ENCODE data around the gene PRSS53. TPM values are rescaled to one million over a fixed set of nuclear protein-coding genes. Genes with fewer than 3 reads are reported as not detected.

The PRSS53 gene
- total RNA-seq, 2 experiments from 2014 or later = 5.5 to 8.6 TPM

DNA sequence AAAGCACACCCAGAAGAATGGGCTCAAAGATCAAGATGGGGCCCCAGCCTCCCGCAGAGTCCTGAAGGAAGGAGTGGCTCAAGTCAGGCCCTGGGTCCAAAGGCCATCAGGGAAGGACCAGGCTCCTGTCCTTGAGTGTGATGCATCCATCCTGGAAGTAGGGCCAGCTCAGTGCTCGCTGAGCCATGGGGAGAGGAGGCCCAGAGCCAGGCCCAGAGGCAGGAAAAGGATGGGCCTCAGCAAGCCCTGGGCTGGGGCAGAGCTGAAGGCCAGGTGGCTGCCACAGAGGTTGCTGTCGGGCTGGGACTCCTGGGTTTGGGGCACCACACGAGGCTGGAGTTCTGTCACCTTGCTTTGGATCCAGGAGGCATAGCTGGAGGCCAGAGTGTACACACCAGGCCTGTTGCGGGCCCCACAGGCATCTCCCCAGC is 43.1 kb upstream of the PRSS53 start:
- Mint-ChIP-seq H3K27me3 (no peaks in the 10 kb centered on the region), H3K27ac (no peak overlapping the region), H3K9me3 (no peaks in the 10 kb centered on the region), H3K4me1 (ENCODE audit: low read depth) (peaks cover 2% of the 10 kb centered on the region), H3K4me3 (no peak overlapping the region), H3K36me3 (ENCODE audit: low read depth) (peaks cover 7% of the 10 kb centered on the region)
- intact Hi-C loops (cut with micrococcal nuclease) = no loop called here
- no peak for DNase-seq
- no peak for ATAC-seq
- no peak for TF ChIP-seq CTCF (IDR thresholded peaks at IDR 0.05)
- ChIA-PET POLR2A (interaction anchor here (0.7 to 0.9 kb wide), 2 partner anchors 11 to 14 kb away, joined by 3 to 4 read pairs; partner anchors contain the start of gene KAT8), CTCF (interaction anchor here (1.1 to 3.0 kb wide), 2 partner anchors 10 to 11 kb away, joined by 3 to 12 read pairs; no protein-coding TSS in a partner anchor)

GRCh38 chr16:31131416-31131815 is 42.7 kb upstream of the PRSS53 start:
- Mint-ChIP-seq H3K4me3 (no peak overlapping the region), H3K36me3 (ENCODE audit: low read depth) (peaks cover 7% of the 10 kb centered on the region), H3K27ac (no peak overlapping the region), H3K9me3 (no peaks in the 10 kb centered on the region), H3K27me3 (no peaks in the 10 kb centered on the region), H3K4me1 (ENCODE audit: low read depth) (peaks cover 2% of the 10 kb centered on the region)
- ChIA-PET POLR2A (interaction anchor here (0.9 kb wide), 1 partner anchor 14 kb away, joined by 4 read pairs; the partner anchor contains the start of gene KAT8), CTCF (interaction anchor here (1.1 to 3.0 kb wide), 2 partner anchors 11 kb away, joined by 3 to 12 read pairs; no protein-coding TSS in a partner anchor)
- ATAC-seq (no peak), DNase-seq (no peak)
- no peak for TF ChIP-seq CTCF (IDR thresholded peaks at IDR 0.05)
- intact Hi-C loops (cut with micrococcal nuclease) = no loop called here

DNA sequence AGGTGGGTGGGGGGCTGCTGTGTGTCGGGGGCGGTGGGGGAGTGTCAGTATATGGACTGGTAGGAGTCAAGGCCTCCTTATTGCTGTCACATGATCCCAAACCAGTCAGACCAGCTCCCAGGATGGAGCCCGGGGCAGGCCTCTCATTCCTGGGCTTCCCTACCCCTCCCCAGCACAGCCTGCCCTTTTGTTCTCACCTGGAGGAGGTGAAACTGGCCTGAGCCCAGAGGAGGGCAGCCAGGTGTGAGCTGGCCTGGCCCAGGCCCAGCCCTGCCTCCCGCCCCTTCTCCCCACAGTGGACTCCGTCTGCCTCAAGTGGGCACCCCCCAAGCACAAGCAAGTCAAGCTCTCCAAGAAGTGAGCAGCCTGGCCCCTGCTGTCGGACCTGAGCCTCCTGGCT is 42.2 kb upstream of the PRSS53 start:
- TF ChIP-seq CTCF (IDR thresholded peaks at IDR 0.05) = no peak
- Mint-ChIP-seq H3K36me3 (ENCODE audit: low read depth) (peaks cover 13% of the 10 kb centered on the region), H3K9me3 (no peaks in the 10 kb centered on the region), H3K27me3 (no peaks in the 10 kb centered on the region), H3K27ac (no peak overlapping the region), H3K4me3 (no peak overlapping the region), H3K4me1 (ENCODE audit: low read depth) (peaks cover 2% of the 10 kb centered on the region)
- intact Hi-C loops (cut with micrococcal nuclease) = no loop called here
- CTCF ChIA-PET = interaction anchor here (1.1 to 3.0 kb wide), 2 partner anchors 10 to 11 kb away, joined by 3 to 12 read pairs; no protein-coding TSS in a partner anchor
- ATAC-seq = no peak
- no peak for DNase-seq
- POLR2A ChIA-PET = interaction anchor here (0.9 kb wide), 1 partner anchor 13 kb away, joined by 4 read pairs; the partner anchor contains the start of gene KAT8

DNA sequence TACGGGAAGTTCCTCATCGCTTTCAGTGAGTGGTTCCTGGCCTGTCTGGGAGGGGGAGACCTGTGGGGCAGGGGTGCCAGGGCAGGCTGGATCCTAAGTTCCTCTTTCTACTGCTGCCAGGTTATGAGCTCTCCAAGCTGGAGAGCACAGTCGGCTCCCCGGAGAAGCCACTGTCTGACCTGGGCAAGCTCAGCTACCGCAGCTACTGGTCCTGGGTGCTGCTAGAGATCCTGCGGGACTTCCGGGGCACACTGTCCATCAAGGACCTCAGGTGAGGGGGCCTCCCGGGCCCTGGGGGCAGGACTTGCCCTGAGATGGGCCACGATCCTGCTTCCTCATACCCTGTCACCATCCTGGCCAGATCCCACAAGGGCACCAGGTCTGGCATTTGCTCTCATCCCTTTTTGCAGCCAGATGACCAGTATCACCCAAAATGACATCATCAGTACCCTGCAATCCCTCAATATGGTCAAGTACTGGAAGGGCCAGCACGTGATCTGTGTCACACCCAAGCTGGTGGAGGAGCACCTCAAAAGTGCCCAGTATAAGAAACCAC is 41.7 kb upstream of the PRSS53 start:
- no peak for TF ChIP-seq CTCF (IDR thresholded peaks at IDR 0.05)
- ATAC-seq = no peak
- intact Hi-C loops (cut with micrococcal nuclease) = no loop called here
- H3K27me3 Mint-ChIP-seq = no peaks in the 10 kb centered on the region
- H3K9me3 Mint-ChIP-seq = no peaks in the 10 kb centered on the region
- CTCF ChIA-PET = interaction anchor here (3.0 kb wide), 1 partner anchor 12 kb away, joined by 12 read pairs; no protein-coding TSS in a partner anchor
- no peak overlapping the region for H3K27ac Mint-ChIP-seq
- H3K4me3 Mint-ChIP-seq = no peak overlapping the region
- no peak for DNase-seq
- POLR2A ChIA-PET = no interaction called here
- peaks cover 15% of the 10 kb centered on the region for H3K36me3 Mint-ChIP-seq (ENCODE audit: low read depth)
- H3K4me1 Mint-ChIP-seq (ENCODE audit: low read depth) = peaks cover 2% of the 10 kb centered on the region

Data from activated CD8-positive, alpha-beta T cell treated with anti-CD3 and anti-CD28 coated beads for 36 hours (primary cell).